ENCODE data around the gene THY1.
"Not testable (repeated sequence)": the region's sequence is repeated elsewhere in the genome, so short reads cannot be mapped to it uniquely, and the experiment has no call there.

Gene THY1

GRCh38 chr11:119445850-119446249 lies 22.9 kb upstream of the THY1 start:
- DNase-seq (ENCODE audit: low spot score), result no peak

DNA sequence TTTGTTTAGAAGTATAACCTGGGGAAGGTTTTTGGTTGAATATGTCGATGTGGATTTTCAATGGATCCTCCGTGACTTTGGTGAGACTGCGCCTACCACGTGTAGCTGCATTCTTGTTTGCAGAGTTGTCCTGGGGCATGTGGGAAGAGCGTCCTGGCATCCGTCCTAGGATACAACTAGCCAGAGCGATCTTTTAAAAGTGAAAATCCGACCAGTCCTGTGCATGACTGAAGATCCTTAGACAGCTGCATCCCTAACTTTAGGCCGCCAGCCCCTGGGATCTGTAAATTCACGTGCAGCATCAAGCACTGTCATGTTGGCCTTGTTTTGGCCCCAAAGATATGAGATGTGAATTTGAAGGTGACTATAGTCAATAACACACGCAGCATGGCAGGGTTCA lies 22.4 kb upstream of the THY1 start:
- no peak for DNase-seq (ENCODE audit: low spot score)

- DNase-seq (ENCODE audit: low spot score), result no peak
These were observed 18.9 kb upstream of the THY1 start for GRCh38 chr11:119441898-119442243.

DNA sequence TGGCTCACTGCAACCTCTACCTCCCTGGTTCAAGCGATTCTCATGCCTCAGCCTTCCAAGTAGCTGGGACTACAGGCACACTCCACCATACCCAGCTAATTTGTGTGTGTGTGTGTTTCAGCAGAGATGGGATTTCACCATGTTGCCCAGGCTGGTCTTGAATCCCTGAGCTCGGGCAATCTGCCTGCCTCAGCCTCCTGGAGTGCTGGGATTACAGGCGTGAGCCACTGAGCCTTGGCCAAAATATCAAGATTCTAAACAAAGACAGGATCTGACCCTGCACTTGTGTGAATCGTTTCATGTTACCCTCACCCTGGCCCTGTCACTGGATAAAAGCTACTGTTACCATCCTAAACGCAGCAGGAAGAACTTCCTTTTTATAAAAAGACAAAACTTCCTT lies 15.6 kb upstream of the THY1 start:
- no peak for DNase-seq (ENCODE audit: low spot score)

GRCh38 chr11:119437521-119437920 lies 14.5 kb upstream of the THY1 start:
- not testable (repeated sequence) for DNase-seq (ENCODE audit: low spot score)

DNA sequence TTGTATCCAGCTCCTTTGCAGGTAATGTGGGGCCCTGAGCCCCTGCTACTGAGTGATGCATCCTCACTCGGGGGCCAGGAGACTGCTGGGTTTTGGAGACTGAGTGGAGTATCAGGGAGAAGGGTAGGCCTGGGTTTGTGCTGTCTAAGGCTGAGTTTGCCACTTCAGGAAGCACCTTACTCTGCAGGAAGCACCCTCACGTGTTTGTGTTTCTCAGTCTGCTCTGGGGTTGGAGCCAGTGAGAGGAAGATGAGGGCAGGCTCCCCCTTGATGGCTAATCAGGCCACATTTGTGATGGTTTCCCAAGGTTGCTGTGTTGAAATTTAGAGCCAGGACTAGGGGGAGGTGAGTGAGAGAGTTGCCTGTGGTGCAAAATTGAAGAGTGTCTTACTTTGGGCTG lies 13.7 kb upstream of the THY1 start:
- DNase-seq (ENCODE audit: low spot score), result no peak

DNA sequence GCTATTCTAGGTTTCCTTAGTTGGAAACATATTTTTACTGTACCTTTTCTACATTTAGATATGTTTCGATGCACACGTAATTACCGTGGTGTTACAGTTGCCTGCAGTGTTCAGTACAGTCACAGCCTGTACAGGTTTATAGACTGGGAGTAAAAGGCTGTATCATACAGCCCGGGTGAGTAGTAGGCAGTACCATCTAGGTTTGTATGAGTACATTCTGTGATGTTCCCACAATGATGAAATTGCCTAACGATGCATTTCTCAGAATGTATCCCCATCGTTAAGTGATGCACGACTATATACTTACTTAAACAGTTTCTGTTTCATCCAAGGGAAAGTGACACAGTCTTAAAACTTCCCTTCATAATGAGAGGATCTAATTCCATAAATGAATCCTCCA lies 13.1 kb upstream of the THY1 start:
- no peak for DNase-seq (ENCODE audit: low spot score)

- no peak for DNase-seq (ENCODE audit: low spot score)
These were observed 11.8 kb upstream of the THY1 start for GRCh38 chr11:119434591-119435330.

DNA sequence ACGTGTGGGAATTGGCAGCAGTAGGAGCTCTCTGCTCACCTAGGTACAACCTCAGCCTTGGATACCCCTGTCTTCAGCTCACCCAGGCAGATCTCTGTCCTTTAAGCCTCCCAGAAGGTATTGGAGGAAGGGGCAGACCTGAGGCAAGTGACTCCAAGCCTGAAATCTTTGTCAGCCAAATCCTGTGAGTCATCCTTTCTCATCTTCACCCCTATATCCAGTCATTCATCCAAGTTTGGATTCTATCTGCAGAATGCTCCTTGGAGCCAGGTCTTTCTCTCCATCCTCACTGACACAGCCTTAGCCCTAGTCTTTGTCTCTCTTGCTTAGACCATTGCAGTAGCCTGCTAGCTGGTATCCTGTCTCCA lies 10.4 kb upstream of the THY1 start:
- peak; percentile 50 for DNase-seq (ENCODE audit: low spot score)

- peak; percentile 74 for DNase-seq (ENCODE audit: low spot score)
These were observed 9.7 kb upstream of the THY1 start for GRCh38 chr11:119432484-119433357.

- no peak for DNase-seq (ENCODE audit: low spot score)
These were observed 8.6 kb upstream of the THY1 start for GRCh38 chr11:119431523-119431922.

DNA sequence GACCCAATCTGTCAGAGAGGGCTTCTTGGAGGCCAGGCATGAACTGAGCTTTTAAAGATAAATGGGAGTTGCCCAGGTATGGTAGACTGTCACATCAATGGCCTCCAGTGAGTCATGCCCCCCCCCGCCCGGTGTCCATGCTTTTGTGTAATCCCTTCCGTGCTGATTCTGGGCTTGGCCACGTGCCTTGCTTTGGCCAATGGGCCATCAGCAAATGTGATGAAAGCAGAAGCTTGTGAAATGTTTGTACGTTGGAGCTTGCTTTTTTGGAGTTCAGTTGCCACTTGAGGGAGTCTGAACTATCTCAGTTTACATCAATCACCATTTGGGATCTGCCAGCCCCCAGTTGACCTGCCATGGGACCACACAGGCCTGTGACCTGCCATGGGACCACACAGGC lies 4.3 kb upstream of the THY1 start:
- DNase-seq (ENCODE audit: low spot score), result no peak

GRCh38 chr11:119426142-119426541 lies 3.2 kb upstream of the THY1 start:
- no peak for DNase-seq (ENCODE audit: low spot score)

DNA sequence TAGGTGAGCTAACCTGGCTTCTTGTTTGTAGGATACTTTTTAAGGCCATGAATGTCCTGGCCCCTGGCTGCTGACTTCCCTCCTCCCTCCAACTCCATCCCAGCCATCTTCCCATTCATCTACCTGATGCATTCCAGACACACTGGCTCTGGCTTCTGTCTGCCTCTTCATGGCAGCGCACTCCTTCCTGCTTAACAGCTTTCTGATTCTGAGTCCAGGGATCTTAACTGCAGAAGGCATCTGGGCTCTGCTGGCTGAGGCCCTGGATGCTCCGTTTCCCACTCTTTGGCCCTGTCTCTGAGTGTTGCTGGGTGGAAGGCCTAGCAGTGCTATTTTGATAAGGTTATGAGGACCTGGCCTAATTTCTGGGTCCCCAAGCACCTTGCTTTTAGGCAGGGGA lies 1.8 kb upstream of the THY1 start:
- DNase-seq (ENCODE audit: low spot score), result no peak

DNA sequence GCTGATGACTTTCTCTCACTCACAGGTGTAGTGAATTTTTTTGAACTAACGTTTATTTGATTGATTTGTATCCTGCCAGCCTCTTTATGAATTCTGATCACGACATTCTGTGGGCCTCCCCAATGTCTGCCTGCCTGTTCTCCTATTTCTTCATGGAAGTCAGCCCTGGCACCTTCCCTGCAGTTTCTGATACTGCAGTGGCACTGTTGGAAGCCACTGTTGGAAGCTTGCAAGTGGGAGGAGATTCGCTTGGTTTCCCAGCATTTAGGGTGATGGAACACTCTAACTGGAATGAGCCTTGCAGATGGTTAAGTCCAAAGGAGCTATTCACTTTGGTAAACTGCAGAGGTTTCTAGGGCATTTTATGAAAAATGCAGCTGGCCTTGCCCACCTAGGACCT lies 1.3 kb upstream of the THY1 start:
- DNase-seq (ENCODE audit: low spot score), result no peak

- no peak for DNase-seq (ENCODE audit: low spot score)
These were observed 710 bp upstream of the THY1 start for GRCh38 chr11:119423509-119424254.

- peak; percentile 66 for DNase-seq (ENCODE audit: low spot score)
These were observed 797 bp downstream of the THY1 start for GRCh38 chr11:119421941-119422808.

GRCh38 chr11:119421351-119421750 lies 1.6 kb downstream of the THY1 start:
- no peak for DNase-seq (ENCODE audit: low spot score)

- no peak for DNase-seq (ENCODE audit: low spot score)
These were observed 2.3 kb downstream of the THY1 start for GRCh38 chr11:119420631-119421030.

DNA sequence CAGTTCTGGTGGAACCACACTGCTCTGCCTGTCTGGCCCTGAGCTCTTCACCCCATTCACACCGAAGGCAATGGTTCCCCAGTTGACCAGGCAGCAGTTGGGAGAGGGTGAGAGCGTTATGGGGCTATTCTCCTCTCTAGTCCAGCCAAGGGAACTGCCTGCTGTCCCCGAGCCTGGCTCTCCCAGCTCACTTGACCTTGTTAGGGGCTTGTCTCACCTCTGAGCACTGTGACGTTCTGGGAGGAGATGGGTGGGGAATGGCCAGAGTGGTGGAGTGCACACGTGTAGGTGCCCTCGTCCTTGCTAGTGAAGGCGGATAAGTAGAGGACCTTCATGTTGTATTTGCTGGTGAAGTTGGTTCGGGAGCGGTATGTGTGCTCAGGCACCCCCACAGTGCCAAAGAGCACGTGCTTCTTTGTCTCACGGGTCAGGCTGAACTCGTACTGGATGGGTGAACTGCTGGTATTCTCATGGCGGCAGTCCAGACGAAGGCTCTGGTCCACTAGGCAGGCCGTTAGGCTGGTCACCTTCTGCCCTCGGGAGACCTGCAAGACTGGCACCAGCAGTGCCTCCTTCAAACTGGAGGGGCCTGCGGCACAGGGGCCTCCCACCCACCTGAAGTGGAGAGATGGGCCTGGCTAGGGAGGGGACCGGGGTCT lies 3.0 kb downstream of the THY1 start:
- no peak for DNase-seq (ENCODE audit: low spot score)

- DNase-seq (ENCODE audit: low spot score), result no peak
These were observed 3.7 kb downstream of the THY1 start for GRCh38 chr11:119419246-119419645.
